ENCODE data around the gene TPX2.

DNA sequence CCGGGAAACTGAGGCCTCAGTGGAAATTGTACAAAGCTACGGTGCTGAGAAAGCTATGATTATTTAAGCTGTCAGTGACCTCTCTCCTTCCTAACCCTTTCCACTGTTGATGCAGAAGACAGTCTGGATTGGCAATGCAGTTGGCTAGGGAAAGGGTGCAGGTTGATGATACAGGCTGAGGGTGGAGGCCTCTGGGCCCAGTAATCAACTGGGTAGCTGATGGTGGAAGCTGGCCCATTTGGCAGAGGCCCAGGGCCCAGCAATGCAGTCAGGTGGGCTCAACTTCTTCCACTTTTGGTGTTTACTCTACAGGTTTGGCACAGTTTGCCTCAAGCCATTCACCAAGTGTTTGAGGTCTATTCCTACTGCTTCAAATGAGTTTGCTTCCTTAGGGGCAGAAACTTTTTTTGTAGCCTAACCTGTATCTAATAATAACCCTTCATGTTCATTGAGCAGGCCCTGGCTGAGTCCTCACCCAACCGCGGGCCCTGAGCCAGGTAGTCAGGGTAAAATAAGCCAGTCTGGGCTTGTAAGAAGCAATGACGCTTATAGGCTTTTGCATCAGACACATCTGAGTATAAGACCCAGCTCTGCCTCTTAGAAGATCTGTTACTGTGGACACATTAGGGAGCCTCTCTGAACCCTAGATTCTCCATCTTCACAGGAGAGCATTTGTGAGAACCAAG, 28.5 kb upstream of the TPX2 start:
- no peak for TF ChIP-seq POLR2A (IDR thresholded peaks at IDR 0.05)
- TF ChIP-seq, protein P1, sequence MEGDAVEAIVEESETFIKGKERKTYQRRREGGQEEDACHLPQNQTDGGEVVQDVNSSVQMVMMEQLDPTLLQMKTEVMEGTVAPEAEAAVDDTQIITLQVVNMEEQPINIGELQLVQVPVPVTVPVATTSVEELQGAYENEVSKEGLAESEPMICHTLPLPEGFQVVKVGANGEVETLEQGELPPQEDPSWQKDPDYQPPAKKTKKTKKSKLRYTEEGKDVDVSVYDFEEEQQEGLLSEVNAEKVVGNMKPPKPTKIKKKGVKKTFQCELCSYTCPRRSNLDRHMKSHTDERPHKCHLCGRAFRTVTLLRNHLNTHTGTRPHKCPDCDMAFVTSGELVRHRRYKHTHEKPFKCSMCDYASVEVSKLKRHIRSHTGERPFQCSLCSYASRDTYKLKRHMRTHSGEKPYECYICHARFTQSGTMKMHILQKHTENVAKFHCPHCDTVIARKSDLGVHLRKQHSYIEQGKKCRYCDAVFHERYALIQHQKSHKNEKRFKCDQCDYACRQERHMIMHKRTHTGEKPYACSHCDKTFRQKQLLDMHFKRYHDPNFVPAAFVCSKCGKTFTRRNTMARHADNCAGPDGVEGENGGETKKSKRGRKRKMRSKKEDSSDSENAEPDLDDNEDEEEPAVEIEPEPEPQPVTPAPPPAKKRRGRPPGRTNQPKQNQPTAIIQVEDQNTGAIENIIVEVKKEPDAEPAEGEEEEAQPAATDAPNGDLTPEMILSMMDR (IDR thresholded peaks at IDR 0.05): no peak
